GM21576 (cell line): ENCODE data around the gene SCGB3A1.

Experiments used
- ATAC-seq: cut with Tn5 transposase; IDR thresholded peaks from one replicate; pipeline ENCODE4 v1.9.1; 2021; ENCODE audit warnings: mild to moderate bottlenecking, moderate library complexity; ENCODE audit not compliant: unreplicated experiment

Gene SCGB3A1, protein sequence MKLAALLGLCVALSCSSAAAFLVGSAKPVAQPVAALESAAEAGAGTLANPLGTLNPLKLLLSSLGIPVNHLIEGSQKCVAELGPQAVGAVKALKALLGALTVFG

DNA sequence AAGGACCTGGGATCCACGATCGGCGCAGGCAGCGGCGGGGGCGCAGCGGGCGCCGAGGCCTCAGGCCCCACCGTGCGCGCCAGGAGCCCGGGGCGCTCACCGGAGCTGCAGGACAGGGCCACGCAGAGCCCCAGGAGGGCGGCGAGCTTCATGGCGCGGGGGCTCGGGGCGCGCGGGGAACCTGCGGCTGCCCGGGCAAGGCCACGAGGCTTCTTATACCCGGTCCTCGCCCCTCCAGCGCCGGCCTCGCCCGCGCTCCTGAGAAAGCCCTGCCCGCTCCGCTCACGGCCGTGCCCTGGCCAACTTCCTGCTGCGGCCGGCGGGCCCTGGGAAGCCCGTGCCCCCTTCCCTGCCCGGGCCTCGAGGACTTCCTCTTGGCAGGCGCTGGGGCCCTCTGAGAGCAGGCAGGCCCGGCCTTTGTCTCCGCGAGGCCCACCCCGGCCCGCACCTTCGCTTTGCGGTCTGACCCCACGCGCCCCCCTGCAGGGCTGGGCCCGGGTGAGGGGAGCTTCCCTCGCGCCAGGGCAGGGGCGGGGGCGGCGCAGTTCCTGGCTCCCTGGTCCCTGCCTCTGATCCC is at the start of gene SCGB3A1:
TSS of gene SCGB3A1 (minus strand) at position 189 of the 577 bp plus-strand sequence. CDS start at position 152, 37 bp downstream.
- ATAC-seq: no peak

DNA sequence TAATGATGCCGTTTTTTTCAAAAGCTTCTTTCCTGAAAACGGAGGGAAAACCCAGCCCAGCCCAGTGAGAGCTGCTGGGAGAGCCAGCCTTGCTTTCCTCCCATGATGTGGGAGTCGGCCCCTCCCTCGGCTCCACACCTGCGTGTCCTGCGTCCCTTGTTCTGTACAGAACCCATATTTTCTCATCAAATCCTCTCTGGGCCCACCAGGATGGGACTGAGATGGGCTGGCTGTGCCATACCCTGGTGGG is 49.2 kb upstream of the SCGB3A1 start:
- ATAC-seq: no peak

DNA sequence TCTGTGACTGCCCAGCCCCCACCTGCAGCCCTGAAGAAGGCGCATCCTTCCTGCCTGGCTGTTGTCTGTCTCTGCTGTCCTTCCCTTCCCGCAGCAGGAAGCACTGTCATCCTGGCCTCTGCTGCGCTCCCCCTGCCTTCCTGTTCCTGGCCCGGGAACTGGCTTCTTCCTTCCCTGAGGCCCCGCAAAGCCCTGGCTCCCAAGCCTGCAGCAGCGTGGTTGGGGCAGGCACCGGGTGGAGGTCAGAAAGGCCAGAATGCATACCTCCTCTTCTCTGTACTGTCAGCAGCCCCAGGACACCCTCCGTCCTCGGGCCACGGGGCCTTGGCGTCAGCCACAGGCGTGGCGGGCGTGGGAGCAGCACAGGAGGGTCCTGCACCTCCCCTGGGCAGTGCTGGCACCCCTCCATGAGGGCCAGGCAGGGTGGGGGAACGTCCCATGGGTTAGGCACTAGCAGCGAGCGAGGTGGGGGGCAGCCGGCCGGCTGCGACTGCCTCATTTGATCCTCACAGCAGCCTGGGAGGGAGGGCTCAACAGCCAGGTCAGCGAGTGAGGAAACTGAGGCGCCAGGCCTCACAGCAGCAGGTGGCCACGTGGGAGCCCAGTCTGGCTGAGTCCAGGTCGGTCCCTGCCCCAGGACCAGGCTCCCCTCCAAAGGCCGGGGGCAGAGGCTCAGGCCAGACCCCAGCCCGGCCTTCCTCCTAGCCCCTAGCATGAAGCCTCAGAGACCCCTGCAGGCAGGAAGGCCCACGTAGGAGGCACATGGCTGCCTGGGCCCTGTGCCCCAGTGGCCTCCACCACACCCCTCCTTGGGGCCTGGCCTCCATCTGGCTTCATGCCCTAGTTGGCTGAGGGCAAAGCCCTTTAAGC is 48.7 kb upstream of the SCGB3A1 start:
- no peak for ATAC-seq

DNA sequence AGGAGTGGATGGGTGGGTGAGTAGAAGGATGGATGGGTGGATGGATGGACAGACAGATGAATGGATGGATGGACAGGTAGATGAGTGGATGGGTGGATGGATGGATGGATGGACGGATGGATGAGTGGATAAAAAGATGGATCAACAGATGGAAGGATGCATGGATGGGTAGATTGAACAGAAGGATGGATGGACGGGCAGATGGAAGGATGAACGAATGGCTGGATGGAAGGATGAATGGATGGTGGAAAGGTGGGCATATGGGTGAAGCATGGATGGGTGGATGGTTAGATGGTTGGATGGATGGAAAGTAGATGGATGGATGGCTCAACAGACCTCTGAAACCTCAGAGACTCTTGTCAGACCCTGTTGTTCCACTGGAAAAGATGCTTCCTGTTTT is 48.0 kb upstream of the SCGB3A1 start:
- ATAC-seq: no peak

DNA sequence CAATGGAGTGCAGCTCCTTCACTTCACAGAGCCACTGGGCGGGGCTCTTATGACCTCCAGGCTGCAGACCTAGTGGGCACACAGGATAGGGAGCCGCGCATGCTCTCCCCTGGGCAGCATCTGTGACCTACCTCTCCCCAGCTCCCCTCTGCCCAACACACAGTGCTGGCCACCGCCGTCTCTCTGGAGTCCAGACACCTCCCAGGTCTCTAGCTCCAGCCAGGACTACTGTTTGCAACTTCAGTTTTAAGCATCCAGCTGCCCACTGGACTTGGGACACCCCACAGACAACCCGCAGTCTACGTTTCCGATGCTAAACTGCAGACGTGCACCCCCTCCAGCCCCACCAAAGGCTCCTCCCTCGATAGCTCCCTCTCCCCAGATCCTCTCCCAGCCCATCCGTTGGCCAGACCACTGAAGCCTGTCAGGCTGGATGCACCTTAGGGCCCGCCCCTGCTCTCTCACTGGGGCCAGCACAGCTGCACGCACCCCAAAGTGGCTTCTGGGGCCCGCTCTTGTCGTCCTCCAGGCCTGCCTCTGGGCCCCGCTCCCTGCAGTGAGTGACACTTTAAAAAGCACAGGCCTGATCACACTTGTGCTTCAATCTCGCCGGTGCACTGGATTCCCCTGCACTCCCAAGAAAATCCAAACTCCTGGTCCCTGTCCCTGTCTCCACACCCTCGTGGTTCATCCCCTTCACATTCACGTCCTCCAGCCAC is 46.8 kb upstream of the SCGB3A1 start:
- ATAC-seq: no peak

DNA sequence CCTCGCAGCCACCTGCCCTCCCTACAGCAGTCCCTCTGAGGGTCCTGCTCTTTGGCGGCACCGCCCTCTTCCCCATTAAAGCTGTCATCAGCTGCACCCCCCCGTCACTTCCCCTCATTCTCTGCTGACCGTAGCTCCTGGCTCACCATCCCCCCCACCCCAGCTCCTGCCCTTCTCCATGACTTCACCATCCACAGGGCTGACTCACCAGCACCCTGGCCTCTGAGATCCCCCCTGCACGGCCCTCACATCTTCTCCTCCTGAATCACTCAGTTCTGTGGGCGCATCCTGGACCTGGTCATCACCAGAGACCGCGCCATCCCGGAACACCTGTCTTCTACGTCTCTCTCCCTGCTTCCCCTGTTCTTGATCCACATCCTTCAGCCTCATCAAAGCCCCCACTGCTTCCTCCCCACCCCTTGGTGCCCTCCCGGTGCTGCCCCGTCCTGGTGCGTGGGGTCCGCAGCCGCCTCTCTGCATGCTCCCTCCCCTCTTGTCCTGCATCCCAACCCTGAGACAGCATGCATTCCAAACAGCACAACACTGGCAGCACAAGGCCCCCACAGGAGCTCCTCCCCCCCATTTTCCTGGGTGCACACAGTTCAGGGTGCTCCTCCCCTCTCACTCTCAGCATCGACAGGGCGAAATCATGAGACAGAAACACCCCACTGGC is 45.2 kb upstream of the SCGB3A1 start:
- ATAC-seq: no peak

DNA sequence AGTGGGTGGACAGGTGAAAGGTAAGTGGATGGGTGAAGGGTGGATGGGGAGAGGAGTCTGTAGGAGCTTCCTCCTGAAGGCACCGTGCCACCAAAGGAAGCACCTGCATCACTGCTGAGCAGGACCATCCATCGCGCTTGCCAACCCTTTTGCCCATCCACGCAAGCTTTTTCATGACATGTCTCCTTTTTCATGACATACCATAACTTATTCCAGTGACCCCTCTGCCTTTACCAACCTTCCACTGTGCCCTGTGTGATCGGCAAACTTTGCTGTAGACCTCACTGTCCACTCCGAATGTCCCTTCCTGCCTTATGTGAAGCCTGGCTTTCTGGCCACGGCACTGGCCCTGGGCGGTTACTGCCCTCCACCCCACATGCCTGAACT is 44.7 kb upstream of the SCGB3A1 start:
- no peak for ATAC-seq

DNA sequence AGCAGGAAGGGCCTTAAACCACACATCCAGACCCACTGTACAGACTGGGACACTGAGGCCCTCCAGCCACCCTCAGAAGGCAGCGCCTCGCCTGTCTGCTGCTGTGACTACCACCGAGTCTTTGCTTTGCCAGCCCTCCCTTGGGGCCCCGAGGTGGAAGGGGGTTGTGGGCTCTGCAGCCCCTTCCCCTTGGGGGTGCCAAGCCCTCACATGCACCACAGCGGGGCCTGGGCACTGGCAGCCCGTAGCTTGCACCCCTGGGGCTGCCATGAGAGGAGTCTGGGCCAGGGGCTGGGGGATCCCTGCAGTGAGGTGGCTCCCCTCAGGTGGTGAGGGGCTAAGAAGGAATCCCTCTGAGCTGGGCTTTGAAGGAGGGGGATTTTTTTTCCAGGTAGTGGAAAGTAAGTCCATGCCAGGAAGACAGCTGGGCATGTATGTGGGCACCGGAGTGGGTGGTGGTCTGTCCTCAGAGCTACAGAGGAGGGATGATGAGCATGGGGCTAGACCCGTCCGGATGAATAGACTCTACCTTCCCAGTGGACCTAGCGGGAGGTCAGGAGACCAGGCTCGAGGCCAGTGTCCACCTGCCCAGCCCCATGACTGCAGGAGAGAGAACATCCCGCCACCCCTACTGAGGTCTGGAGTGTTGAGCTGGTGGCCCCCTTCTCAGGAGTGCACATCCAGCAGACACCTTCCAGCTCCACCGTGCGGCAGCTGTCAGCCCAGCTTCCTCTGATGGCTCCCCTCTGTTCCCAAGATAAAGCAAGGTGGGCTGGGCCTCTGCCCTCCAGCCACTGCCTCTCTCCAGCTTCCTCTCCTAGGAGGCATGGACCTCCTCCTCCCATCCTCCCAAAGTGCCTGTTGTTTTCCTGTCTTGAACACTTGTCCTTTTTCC is 42.2 kb upstream of the SCGB3A1 start:
- no peak for ATAC-seq

DNA sequence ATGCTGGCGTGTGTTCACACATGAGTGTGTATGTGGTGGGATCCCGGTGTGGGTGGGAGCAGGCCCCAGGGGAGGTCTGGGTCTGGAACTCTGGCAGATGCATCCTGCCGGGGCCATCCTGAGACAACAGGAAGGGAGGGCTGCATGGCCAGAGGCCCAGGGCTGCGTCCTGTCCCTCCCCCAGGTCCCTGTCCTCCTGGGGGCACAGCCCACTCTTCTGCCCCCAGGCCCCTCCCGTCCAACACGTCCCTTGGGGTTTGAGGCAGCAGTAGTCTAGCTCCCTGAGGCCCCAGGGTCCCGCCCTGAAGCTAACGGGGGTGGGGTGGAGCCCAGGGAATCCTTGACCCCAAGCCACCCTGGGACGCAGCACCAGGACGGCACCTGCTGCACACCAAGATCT is 41.5 kb upstream of the SCGB3A1 start:
- no peak for ATAC-seq

DNA sequence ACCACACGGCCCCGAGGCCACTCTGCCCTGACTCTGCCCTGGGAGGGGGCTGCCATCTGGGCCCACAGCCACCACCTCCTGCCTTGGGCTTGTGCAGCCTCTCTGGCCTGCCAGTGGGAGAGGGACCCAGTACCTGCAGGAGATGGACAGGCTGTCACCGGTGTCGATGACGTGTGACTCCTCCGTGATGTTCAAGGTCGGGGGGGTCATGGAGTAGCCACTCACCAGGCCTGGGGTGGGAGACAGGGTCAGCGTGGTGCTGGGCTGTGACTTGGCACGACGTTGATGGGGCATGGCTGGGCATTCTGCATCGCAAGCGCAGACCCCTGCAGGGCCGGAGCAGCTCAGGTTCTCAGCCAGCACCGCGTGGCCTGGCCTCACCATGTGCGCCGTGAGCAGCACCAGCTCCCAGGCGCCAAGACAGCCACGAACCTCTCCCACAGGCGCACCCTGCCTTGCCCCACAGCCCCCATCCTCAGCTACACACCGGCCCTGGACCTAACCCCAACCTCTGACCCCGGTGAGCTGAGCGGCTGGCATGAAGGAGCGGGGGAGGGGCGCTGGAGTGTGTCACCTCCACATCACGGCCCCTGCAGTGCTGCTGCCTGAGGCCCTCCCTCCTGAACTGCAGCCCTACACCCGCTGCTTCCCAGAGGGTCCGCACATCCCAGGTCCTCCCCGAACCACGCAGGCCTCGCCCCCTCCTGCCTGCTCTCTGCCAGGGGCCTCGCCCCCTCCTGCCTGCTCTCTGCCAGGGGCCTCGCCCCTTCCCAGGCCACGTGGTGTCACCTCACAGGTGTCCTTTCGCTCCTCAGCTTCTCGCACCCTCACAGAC is 40.5 kb upstream of the SCGB3A1 start:
- no peak for ATAC-seq

DNA sequence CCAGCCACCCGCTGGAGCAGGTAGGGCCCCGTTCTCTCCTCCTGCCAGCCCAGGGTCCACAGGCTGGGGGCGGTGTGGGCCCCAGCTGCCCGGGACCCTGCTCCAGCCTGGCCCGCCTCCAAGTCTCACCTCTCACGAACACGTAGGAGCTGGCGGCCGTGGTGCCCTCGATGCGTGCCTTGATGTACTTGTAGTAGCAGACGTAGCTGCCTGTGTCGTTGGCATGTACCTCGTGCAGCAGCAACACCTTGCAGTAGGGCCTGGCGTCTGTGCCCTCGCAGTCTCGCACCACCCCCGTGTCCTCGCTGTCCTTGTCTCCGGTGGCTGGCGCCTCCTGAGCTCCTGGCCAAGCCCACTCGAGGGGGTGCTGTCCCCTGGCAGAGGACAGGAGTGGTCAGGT is 39.1 kb upstream of the SCGB3A1 start:
- no peak for ATAC-seq

DNA sequence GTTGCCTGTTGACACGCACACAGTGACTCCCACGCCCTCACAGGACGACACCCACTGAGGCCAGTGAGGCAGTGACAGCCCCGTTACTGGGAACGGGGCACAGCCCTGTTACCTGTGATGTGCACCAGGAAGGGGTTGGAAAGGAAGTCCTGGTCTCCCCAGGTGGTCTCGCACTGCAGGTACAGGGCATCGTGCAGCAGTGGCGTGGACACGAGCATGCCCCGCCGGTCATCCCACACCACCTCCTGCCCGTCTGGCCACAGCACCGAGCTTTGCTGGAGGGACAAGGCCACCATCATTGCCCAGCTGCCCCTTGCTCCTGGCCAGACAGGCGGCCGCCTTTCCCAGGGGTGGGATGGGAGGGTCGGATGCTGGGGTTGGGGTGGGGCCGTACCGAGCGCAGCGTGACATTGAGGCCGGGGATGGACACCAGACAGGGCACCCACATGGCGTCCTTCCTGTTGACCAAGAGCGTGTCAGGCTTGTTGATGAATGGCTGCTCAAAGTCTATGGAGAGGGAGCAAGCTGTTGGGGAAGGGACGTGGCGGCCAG is 38.6 kb upstream of the SCGB3A1 start:
- no peak for ATAC-seq

DNA sequence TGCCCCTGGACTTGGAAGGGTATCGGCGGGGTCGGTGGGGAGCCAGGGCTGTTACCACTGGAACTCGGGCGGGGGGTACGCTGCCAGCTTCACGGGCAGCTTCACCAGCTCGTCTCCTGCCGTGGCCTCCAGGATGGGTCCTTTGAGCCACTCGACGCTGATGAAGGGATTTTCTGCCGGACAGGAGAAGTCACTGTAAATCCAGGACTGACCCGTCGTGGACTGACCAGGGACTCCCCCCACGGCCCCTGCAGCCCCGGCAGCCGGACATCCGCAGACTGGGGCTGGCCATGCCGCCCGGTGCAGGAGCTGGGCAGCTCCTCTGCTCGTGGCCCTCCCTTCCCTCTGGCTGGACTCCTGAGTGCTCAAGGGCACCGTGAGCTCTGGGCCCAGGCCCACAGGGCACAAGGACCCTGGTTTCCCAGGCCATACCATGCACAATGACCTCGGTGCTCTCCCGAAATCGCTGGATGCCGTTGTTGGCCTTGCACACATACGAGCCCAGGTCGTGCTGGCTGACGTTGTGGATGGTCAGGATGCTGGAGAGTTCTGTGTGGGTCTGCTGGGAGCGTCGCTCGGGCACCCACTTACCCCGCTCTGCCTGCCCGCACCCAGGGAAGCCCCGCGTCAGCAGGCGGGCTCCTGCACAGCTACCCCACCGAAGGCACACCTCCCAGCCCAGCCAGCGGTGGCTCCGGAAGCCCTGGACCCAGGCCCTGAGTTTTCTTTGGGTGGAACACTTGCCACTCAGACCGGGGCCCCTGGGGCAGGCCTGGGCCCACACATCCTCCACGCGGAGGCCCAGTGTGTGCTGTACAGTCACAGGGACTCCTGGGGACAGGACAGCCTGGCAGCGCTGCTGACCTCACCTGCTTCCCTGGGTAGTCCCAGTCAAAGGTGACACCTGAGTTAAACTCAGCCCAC is 37.8 kb upstream of the SCGB3A1 start:
- no peak for ATAC-seq

DNA sequence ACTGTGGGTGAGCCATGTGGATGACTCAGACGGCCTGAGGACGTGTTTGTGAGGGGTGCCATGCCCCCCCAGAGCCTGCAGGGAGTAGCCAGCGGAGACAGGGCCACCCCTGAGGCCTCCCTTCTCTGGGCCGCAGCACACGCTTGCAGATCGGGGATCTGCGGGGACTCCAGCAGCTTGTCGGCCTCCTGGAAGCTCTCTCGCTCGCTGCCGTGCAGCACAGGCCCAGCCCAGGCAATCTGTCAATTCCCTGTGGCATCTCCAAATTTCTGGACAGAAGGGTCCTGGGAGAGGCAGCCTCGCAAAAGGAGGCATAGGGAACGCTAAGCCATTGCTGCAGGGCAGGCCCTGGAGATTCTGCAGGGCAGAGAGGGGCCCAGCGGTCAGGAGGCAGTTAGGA is 36.9 kb upstream of the SCGB3A1 start:
- no peak for ATAC-seq

DNA sequence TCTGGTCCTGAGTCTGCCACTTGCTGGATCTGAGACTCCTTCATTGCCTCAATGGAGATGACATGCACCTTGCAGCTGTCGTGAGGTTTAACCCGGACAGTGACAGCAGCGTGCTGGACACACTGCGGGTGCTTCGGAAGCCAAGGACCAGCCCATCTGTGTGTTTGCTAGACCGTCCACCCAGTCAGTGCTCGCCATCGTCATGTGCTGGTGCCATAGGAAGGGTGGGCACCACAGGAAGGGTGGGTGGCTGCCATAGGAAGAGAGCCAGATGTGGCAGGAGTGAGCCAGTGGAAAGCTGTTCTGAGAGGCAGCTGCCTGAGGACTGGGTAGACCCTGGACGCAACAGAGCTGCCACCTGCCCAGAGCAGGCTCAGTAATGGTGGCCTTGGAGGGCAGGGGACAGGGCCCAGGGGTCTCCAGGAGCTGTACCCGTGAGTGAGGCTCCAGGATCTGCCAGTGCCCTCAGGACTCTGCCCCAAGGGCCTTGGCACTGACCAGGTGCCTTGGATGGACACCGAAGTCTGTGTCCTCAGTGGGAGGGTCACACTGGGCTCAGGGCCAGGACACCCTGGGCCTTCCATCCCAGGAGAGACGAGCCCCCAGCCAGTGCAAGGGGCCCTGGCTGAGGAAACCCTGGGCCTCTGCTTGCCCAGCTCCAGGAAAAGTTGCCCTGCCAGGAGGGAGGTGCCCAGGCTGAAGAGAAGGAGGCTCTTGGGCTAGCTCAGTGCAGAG is 36.3 kb upstream of the SCGB3A1 start:
- ATAC-seq: no peak

DNA sequence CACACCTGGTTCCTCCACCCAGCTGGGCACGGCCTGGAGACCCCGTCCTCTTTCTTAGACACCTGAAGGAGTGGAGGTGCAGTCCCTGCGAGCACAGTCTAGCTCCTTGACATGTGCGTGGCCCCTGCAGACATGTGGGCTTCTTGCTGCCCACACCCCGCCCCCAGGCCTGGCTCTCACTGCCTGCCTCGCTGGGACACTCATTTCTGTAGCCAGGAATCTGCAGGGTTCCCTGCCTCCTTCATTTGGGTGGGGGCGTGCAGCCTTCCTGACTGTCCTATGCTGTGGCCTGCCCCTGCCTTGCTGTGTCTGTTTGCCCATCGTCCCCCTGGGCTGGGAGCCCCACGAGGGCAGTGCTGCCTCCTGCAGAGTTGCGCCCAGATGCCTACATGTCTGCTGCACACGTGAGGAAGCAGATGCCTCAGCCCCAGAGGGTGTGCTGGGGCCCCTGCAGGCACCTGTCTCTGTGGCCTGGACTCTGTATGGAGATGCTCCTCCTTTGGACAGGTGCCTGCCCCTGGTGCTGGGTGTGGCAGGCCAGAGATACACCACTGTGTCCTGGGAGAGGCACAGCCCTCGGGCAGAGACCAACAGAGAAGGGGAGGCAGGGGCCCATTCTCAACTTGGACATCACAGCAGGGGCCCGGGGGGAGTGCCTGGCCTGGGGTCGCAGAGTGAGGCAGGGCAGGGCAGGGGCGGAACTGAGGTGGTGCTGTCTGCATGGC is 35.5 kb upstream of the SCGB3A1 start:
- no peak for ATAC-seq
